K562 (cell line): ENCODE data around the gene ST8SIA2. TPM values are rescaled to one million over a fixed set of nuclear protein-coding genes. Genes with fewer than 3 reads are reported as not detected.

Source experiments
- ATAC-seq: fragments of 200-7000 bp; cut with Tn5 transposase; 3 replicates; pipeline ENCODE4 v1.9.1; 2020; ENCODE audit warnings: moderate library complexity
- BruUV-seq: library from RNA; stranded (reverse); fragments of 400-500 nt; replicated peaks from 2 replicates; lab custom pipeline; 2021; lab: Mats Ljungman, UMichigan
- CTCF ChIA-PET: fragments of 300-600 bp; formaldehyde crosslinking; extraction: SDS; loops from one replicate; lab custom pipeline; 2021; ENCODE audit warnings: low intra/inter-chr PET ratio; lab: Yijun Ruan, JAX
- POLR2A ChIA-PET: fragments of 300-600, 350-650 bp; sonication (Branson Sonifier 250); formaldehyde crosslinking; extraction: SDS; loops from one replicate; lab custom pipeline; 2021; ENCODE audit warnings: antibody characterized with exemption, inconsistent platforms; lab: Yijun Ruan, JAX
- DNase-seq, 4 experiments: peaks; one replicate each; pipeline versions ENCODE4 v3.0.0 to v3.0.0-alpha.2; 2011 to 2018; ENCODE audit warnings: low spot score in 3 of 4, mixed read lengths in 3 of 4; ENCODE audit errors: extremely low read depth in 1 of 4
- FAIRE-seq: peaks from 2 replicates; lab custom pipeline; 2011; peaks lifted over from hg19 to GRCh38; lab: Jason Lieb, UNC
- H2AFZ ChIP-seq: 2 replicates; pipeline ENCODE4 v1.6.0; 2011; ENCODE audit warnings: low read depth, low read length, control low read depth, inconsistent platforms
- H3K27ac ChIP-seq: fragments of 200-600 bp; 3 replicates; pipeline ENCODE4 v1.8.0; 2011; ENCODE audit warnings: low read depth, mild to moderate bottlenecking, control low read depth, inconsistent platforms, low read length, moderate library complexity, mixed read lengths; ENCODE audit errors: extremely low read depth
- H3K27me3 ChIP-seq, 2 experiments: fragments of 300-600 bp in 1 of 2; 2 replicates in 1 of 2; 3 replicates in 1 of 2; pipeline versions ENCODE4 v1.6.0 to v1.8.0; 2011; ENCODE audit warnings: inconsistent platforms in 2 of 2, low read length in 2 of 2, mild to moderate bottlenecking in 1 of 2, mixed read lengths in 1 of 2, moderate library complexity in 1 of 2; ENCODE audit not compliant: control insufficient read depth in 2 of 2, insufficient read depth in 2 of 2
- H3K36me3 ChIP-seq: fragments of 300-600 bp; 3 replicates; pipeline ENCODE4 v1.8.0; 2011; ENCODE audit warnings: mild to moderate bottlenecking, low read length, inconsistent platforms; ENCODE audit not compliant: control insufficient read depth, insufficient read depth
- H3K4me1 ChIP-seq, 2 experiments: fragments of 200-600 bp in 1 of 2; replicated peaks in 1 of 2; 2 replicates in 1 of 2; 3 replicates in 1 of 2; pipeline versions ENCODE4 v1.5.1 to v1.8.0; 2011; ENCODE audit warnings: inconsistent platforms in 2 of 2, low read length in 2 of 2, mild to moderate bottlenecking in 1 of 2, mixed read lengths in 1 of 2, moderate library complexity in 1 of 2; ENCODE audit not compliant: control insufficient read depth in 2 of 2, insufficient read depth in 2 of 2
- H3K4me2 ChIP-seq: 2 replicates; pipeline ENCODE4 v1.6.1; 2011; ENCODE audit warnings: low read length, control low read depth, inconsistent platforms, mixed read lengths; ENCODE audit not compliant: insufficient read depth
- H3K4me3 ChIP-seq: fragments of 200-600 bp; sonication (generic), shearing (Covaris generic); 2 replicates; pipeline ENCODE4 v1.5.1; 2016; ENCODE audit warnings: control low read depth, inconsistent platforms
- H3K79me2 ChIP-seq: fragments of 200-600 bp; 3 replicates; pipeline ENCODE4 v1.8.0; 2011; ENCODE audit warnings: low read length, inconsistent platforms; ENCODE audit not compliant: control insufficient read depth, insufficient read depth
- H3K9ac ChIP-seq, 2 experiments: 2 replicates each; pipeline versions ENCODE4 v1.6.0 to v1.6.1; 2011; ENCODE audit warnings: low read depth in 2 of 2, low read length in 2 of 2, control low read depth in 1 of 2, inconsistent platforms in 1 of 2, mild to moderate bottlenecking in 1 of 2, mixed read lengths in 1 of 2; ENCODE audit not compliant: insufficient read depth in 1 of 2
- H3K9me1 ChIP-seq: one replicate; pipeline ENCODE4 v1.6.0; 2011; ENCODE audit warnings: inconsistent platforms, mild to moderate bottlenecking, low read length, moderate library complexity; ENCODE audit not compliant: control insufficient read depth, insufficient read depth
- H3K9me3 ChIP-seq: replicated peaks from 2 replicates; pipeline ENCODE4 v1.5.1; 2011; ENCODE audit warnings: low read depth, low read length, inconsistent platforms; ENCODE audit not compliant: control insufficient read depth, insufficient read depth
- H4K20me1 ChIP-seq: replicated peaks from 2 replicates; pipeline ENCODE4 v1.6.1; 2011; ENCODE audit warnings: low read length, inconsistent platforms, mixed read lengths; ENCODE audit not compliant: control insufficient read depth, insufficient read depth
- BCOR ChIP-seq: fragments of 450-650 bp; IDR thresholded peaks from 2 replicates; pipeline ENCODE4 v1.6.1; 2016
- GATAD2A ChIP-seq: fragments of 450-650 bp; IDR thresholded peaks from 2 replicates; pipeline ENCODE4 v1.6.1; 2017
- HDAC6 ChIP-seq: IDR thresholded peaks from 2 replicates; pipeline ENCODE4 v1.6.1; 2012; ENCODE audit warnings: low read depth, mild to moderate bottlenecking, control low read depth, inconsistent platforms, low read length, moderate library complexity
- KDM5B ChIP-seq: fragments of 200-600 bp; sonication (generic); IDR thresholded peaks from 2 replicates; pipeline ENCODE4 v1.6.1; 2012; ENCODE audit warnings: low read depth, mild to moderate bottlenecking, moderate library complexity, low read length, control low read depth, inconsistent platforms; ENCODE audit not compliant: insufficient replicate concordance
- MCM2 ChIP-seq: fragments of 450-650 bp; IDR thresholded peaks from 2 replicates; pipeline ENCODE4 v1.6.1; 2017; ENCODE audit warnings: low read depth, mild to moderate bottlenecking
- NR2C1 ChIP-seq, 2 experiments: fragments of 450-650 bp; IDR thresholded peaks; 2 replicates each; pipeline ENCODE4 v1.6.1; 2017; ENCODE audit warnings: mild to moderate bottlenecking in 2 of 2, antibody characterized with exemption in 1 of 2, inconsistent platforms in 1 of 2, missing compliant biosample characterization in 1 of 2, missing genetic modification characterization in 1 of 2
- PCBP1 ChIP-seq: fragments of 200-400 bp; formaldehyde crosslinking; IDR thresholded peaks from 2 replicates; pipeline ENCODE4 v1.6.1; 2018; ENCODE audit warnings: mild to moderate bottlenecking, low read depth, low read length; ENCODE audit not compliant: poor library complexity, severe bottlenecking
- SREBF2 ChIP-seq: sonication (generic); formaldehyde crosslinking; IDR thresholded peaks from 2 replicates; pipeline ENCODE4 v1.4.0; 2020; ENCODE audit warnings: mild to moderate bottlenecking, missing genetic modification reagents
- TSC22D4 ChIP-seq: fragments of 450-650 bp; IDR thresholded peaks from 2 replicates; pipeline ENCODE4 v1.6.1; 2016; ENCODE audit warnings: missing genetic modification characterization, missing biosample characterization, control low read depth
- WHSC1 ChIP-seq: IDR thresholded peaks from one replicate; pipeline ENCODE4 v1.6.1; 2012; ENCODE audit warnings: low read length, control low read depth, inconsistent platforms
- ZFP36 ChIP-seq: fragments of 150-350 bp; IDR thresholded peaks from 2 replicates; pipeline ENCODE4 v1.6.1; 2018; ENCODE audit warnings: low read length, low read depth; ENCODE audit not compliant: partially characterized antibody
- whole genome bisulfite sequencing: fragments of 100-300 bp; shearing (Covaris generic); methylation state at CpG from one replicate; pipeline ENCODE4 v1.1.6; 2016; ENCODE audit warnings: low coverage, mixed read lengths; ENCODE audit not compliant: insufficient coverage; ENCODE audit errors: missing lambda C conversion rate; 5-methylcytosine and 5-hydroxymethylcytosine counted together
- in situ Hi-C: fragments of 300-500 bp; cut with MboI; formaldehyde crosslinking; loops from 4 replicates; pipeline ENCODE4 v1.15.0; 2018; ENCODE audit warnings: inconsistent platforms, mixed read lengths
- intact Hi-C: fragments of 100-400 bp; cut with micrococcal nuclease; formaldehyde crosslinking; loops from 2 replicates; pipeline ENCODE4 v1.14.2; 2022
- polyA plus RNA-seq, 8 experiments: library from polyadenylated mRNA; depleted of rRNA in 4 of 8; stranded (reverse) in 5 of 8; unstranded in 3 of 8; fragments of >200 nt; fragmentation: Nextera tagmentation in 2 of 8; fragmentation: Illumina TruSeq in 1 of 8; extraction: Ambion mirVana in 2 of 8; extraction: Trizol in 1 of 8; gene quantifications; 2 replicates each; pipeline versions ENCODE4 v1.2.1 to v1.2.3, GENCODE V29; 2011 to 2014; ENCODE audit warnings: inconsistent platforms in 1 of 8, missing spikeins in 1 of 8
- total RNA-seq, 7 experiments: library from RNA; depleted of rRNA in 6 of 7; stranded (reverse); fragments of >200 nt in 6 of 7; fragmentation: Illumina TruSeq in 2 of 7; extraction: Trizol in 2 of 7; gene quantifications; 2 replicates each; pipeline versions ENCODE4 v1.2.1 to v1.2.3, GENCODE V29; 2011 to 2021; ENCODE audit warnings: low replicate concordance in 1 of 7
- TF ChIP-seq, protein P1 (sequence below): sonication (generic); formaldehyde crosslinking; IDR thresholded peaks from 2 replicates; pipeline ENCODE4 v1.8.0; 2022; ENCODE audit warnings: mild to moderate bottlenecking, missing genetic modification reagents

ST8SIA2 gene
- total and polyA plus RNA-seq, 9 of the 15 experiments (the other 6 are each of a cell fraction or from before 2014, with no cell fraction given), result not detected

DNA sequence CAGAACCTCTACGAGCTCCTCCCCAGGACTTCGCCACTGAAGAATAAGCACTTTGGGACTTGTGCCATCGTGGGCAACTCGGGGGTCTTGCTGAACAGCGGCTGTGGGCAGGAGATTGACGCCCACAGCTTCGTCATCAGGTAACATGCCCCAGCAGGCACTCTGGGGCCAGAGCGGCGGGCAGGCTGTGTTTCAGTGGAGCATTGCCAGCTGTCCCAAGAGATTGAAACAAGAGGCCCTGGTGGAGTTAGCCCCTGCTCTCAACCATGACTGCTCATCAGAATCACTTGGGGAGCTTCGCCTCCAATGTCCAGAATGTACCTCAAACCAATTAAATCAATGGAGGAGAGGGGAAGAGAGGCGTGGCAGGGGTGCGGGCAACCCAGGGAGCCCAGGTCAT is 44.8 kb downstream of the ST8SIA2 start (continued):
- no peak for TF ChIP-seq MCM2

DNA sequence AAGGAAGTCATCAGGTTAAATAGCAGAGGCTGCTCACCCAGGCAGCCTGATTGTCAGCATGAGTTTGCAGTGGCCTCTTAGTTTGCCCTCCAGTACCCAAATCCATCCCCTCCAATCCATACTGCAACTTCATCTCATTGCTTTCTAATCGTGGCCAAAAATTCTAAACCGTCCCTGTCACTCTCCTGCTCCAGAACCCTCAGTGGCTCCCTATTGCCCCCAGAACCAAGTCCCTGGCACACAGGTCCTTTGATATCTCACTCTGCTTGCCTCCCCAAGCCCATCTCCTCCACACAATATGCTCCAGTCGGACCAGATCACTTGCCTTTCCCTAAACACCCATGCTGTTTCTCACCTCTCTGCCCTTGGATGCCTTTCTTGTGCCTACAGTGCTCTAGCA is 49.7 kb downstream of the ST8SIA2 start:
- no peaks in the 10 kb centered on the region for H3K79me2 ChIP-seq
- H3K4me1 ChIP-seq, result no peaks in the 10 kb centered on the region
- H3K27me3 ChIP-seq, result peaks cover 4 to 48% of the 10 kb centered on the region in 2 experiments; a peak in 3 of 5 replicates
- H2AFZ ChIP-seq, result no peak overlapping the region
- H3K9me1 ChIP-seq, result no peaks in the 10 kb centered on the region
- FAIRE-seq, result no peak
- in situ Hi-C loops (no loop called here), intact Hi-C loops (no loop called here)
- no peaks in the 10 kb centered on the region for H3K9me3 ChIP-seq
- H3K9ac ChIP-seq, result no peak overlapping the region
- POLR2A ChIA-PET, result no interaction called here
- H3K27ac ChIP-seq, result no peak overlapping the region
- H4K20me1 ChIP-seq, result no peaks in the 10 kb centered on the region; the same call in 1 of the 2 replicates
- TF ChIP-seq ZFP36 (peak; percentile 52), BCOR (peak; percentile 18; the same call in 1 of the 2 replicates), HDAC6 (no peak)
- 0% methylated on average over 3 of the region's 3 CpGs for WGBS
- H3K4me2 ChIP-seq, result no peak overlapping the region
- CTCF ChIA-PET, result no interaction called here
- DNase-seq, result no peak
- BruUV-seq, result no TSS peak
- H3K36me3 ChIP-seq, result no peaks in the 10 kb centered on the region
- no peak overlapping the region for H3K4me3 ChIP-seq
- no peak for ATAC-seq

DNA sequence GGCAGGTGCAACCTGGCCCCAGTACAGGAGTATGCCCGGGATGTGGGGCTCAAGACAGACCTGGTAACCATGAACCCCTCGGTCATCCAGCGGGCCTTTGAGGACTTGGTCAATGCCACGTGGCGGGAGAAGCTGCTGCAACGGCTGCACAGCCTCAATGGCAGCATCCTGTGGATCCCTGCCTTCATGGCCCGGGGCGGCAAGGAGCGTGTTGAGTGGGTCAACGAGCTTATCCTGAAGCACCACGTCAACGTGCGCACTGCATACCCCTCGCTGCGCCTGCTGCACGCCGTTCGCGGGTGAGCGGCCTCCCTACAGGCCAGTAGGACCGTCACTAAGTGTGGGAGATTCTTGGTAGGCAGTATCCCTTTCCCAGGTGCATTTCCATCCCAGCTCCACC is 51.0 kb downstream of the ST8SIA2 start:
- peaks cover 0 to 37% of the 10 kb centered on the region in 2 experiments; a peak in 2 of 5 replicates for H3K27me3 ChIP-seq
- intact Hi-C loops (no loop called here), in situ Hi-C loops (no loop called here)
- H3K36me3 ChIP-seq, result no peaks in the 10 kb centered on the region
- H2AFZ ChIP-seq, result no peak overlapping the region
- no peak for FAIRE-seq
- H3K4me1 ChIP-seq, result no peaks in the 10 kb centered on the region
- H3K27ac ChIP-seq, result no peak overlapping the region
- ChIA-PET POLR2A (no interaction called here), CTCF (no interaction called here)
- H3K9me3 ChIP-seq, result no peaks in the 10 kb centered on the region
- H3K9ac ChIP-seq, result no peak overlapping the region
- H3K79me2 ChIP-seq, result no peaks in the 10 kb centered on the region
- no peak overlapping the region for H3K4me3 ChIP-seq
- no TSS peak for BruUV-seq
- H3K9me1 ChIP-seq, result no peaks in the 10 kb centered on the region
- DNase-seq, result no peak
- no peaks in the 10 kb centered on the region; the same call in 1 of the 2 replicates for H4K20me1 ChIP-seq
- 1% methylated on average over 17 of the region's 21 CpGs for WGBS
- H3K4me2 ChIP-seq, result no peak overlapping the region
- ATAC-seq, result no peak
- TF ChIP-seq NR2C1 (IDR thresholded peaks at IDR 0.05) (no peak), NR2C1 (tag; IDR thresholded peaks at IDR 0.05) (no peak), GATAD2A (no peak), KDM5B (no peak), PCBP1 (no peak), TSC22D4 (no peak), WHSC1 (no peak), SREBF2 (CRISPR knock-in tag) (no peak)
- TF ChIP-seq, protein P1, sequence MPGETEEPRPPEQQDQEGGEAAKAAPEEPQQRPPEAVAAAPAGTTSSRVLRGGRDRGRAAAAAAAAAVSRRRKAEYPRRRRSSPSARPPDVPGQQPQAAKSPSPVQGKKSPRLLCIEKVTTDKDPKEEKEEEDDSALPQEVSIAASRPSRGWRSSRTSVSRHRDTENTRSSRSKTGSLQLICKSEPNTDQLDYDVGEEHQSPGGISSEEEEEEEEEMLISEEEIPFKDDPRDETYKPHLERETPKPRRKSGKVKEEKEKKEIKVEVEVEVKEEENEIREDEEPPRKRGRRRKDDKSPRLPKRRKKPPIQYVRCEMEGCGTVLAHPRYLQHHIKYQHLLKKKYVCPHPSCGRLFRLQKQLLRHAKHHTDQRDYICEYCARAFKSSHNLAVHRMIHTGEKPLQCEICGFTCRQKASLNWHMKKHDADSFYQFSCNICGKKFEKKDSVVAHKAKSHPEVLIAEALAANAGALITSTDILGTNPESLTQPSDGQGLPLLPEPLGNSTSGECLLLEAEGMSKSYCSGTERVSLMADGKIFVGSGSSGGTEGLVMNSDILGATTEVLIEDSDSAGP, result no peak
